Neural cell (in vitro differentiated cells): ENCODE measurements around the gene PEMT.

ENCODE experiments used
- CTCF ChIP-seq: fragments of 450-650 bp; IDR thresholded peaks from 2 replicates; pipeline ENCODE4 v1.5.1; 2014; ENCODE audit warnings: antibody characterized with exemption, mild to moderate bottlenecking, moderate library complexity; ENCODE audit not compliant: poor library complexity, severe bottlenecking
- EP300 ChIP-seq: fragments of 450-650 bp; conservative IDR thresholded peaks from 2 replicates; pipeline ENCODE4 v1.6.1; 2014; ENCODE audit warnings: antibody characterized with exemption, mild to moderate bottlenecking, moderate library complexity; ENCODE audit not compliant: poor library complexity, severe bottlenecking
- EZH2 ChIP-seq: fragments of 200-600, 300-800 bp; shearing (Covaris generic), sonication (generic); IDR thresholded peaks from 2 replicates; pipeline ENCODE4 v1.6.1; 2014; ENCODE audit warnings: antibody characterized with exemption, low read length, borderline replicate concordance, mild to moderate bottlenecking; ENCODE audit not compliant: insufficient read depth, poor library complexity, severe bottlenecking
- MXI1 ChIP-seq: fragments of 450-650 bp; conservative IDR thresholded peaks from 2 replicates; pipeline ENCODE4 v1.6.1; 2014; ENCODE audit warnings: antibody characterized with exemption, mild to moderate bottlenecking; ENCODE audit not compliant: poor library complexity, severe bottlenecking
- POLR2AphosphoS5 ChIP-seq: IDR thresholded peaks from 2 replicates; pipeline ENCODE4 v1.6.1; 2012
- RAD21 ChIP-seq: fragments of 450-650 bp; conservative IDR thresholded peaks from 2 replicates; pipeline ENCODE4 v1.6.1; 2014; ENCODE audit warnings: antibody characterized with exemption, mild to moderate bottlenecking, moderate library complexity
- REST ChIP-seq: IDR thresholded peaks from 2 replicates; pipeline ENCODE4 v1.6.1; 2012; ENCODE audit warnings: borderline replicate concordance
- TAF1 ChIP-seq: IDR thresholded peaks from 2 replicates; pipeline ENCODE4 v1.6.1; 2012; ENCODE audit warnings: low read depth

GRCh38 chr17:17555906-17556305 is 35.6 kb downstream of the PEMT start:
- TF ChIP-seq CTCF, result no peak
- TF ChIP-seq EZH2, result no peak
- TF ChIP-seq POLR2AphosphoS5, result no peak
- no peak for TF ChIP-seq EP300
- no peak for TF ChIP-seq REST
- no peak for TF ChIP-seq MXI1
- TF ChIP-seq RAD21, result no peak
- no peak for TF ChIP-seq TAF1
